ENCODE results near the gene TFCP2L1.

- TF ChIP-seq POLR2A (IDR thresholded peaks at IDR 0.05) (no peak), EP300 (IDR thresholded peaks at IDR 0.05) (no peak)
- TF ChIP-seq, protein P1, sequence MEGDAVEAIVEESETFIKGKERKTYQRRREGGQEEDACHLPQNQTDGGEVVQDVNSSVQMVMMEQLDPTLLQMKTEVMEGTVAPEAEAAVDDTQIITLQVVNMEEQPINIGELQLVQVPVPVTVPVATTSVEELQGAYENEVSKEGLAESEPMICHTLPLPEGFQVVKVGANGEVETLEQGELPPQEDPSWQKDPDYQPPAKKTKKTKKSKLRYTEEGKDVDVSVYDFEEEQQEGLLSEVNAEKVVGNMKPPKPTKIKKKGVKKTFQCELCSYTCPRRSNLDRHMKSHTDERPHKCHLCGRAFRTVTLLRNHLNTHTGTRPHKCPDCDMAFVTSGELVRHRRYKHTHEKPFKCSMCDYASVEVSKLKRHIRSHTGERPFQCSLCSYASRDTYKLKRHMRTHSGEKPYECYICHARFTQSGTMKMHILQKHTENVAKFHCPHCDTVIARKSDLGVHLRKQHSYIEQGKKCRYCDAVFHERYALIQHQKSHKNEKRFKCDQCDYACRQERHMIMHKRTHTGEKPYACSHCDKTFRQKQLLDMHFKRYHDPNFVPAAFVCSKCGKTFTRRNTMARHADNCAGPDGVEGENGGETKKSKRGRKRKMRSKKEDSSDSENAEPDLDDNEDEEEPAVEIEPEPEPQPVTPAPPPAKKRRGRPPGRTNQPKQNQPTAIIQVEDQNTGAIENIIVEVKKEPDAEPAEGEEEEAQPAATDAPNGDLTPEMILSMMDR (IDR thresholded peaks at IDR 0.05), result no peak
These were observed 99.9 kb downstream of the TFCP2L1 start for GRCh38 chr2:121185111-121185510.
